Keratinocyte (primary cell): ENCODE measurements around the gene PRSS12.

Experiments
- EZH2 ChIP-seq: IDR thresholded peaks from one replicate; pipeline ENCODE4 v1.6.1; 2012; ENCODE audit warnings: inconsistent platforms, mild to moderate bottlenecking, low read length, moderate library complexity
- TF ChIP-seq, protein P1 (sequence below), 3 experiments: IDR thresholded peaks in 1 of 3; conservative IDR thresholded peaks in 1 of 3; optimal IDR thresholded peaks in 1 of 3; 2 replicates in 2 of 3; 3 replicates in 1 of 3; pipeline versions ENCODE3 to v1.5.1; 2011; ENCODE audit warnings: low read length in 3 of 3, mild to moderate bottlenecking in 3 of 3, moderate library complexity in 2 of 3, control low read depth in 1 of 3, inconsistent platforms in 1 of 3; ENCODE audit not compliant: insufficient read depth in 2 of 3; ENCODE audit errors: extremely low read depth in 1 of 3

DNA sequence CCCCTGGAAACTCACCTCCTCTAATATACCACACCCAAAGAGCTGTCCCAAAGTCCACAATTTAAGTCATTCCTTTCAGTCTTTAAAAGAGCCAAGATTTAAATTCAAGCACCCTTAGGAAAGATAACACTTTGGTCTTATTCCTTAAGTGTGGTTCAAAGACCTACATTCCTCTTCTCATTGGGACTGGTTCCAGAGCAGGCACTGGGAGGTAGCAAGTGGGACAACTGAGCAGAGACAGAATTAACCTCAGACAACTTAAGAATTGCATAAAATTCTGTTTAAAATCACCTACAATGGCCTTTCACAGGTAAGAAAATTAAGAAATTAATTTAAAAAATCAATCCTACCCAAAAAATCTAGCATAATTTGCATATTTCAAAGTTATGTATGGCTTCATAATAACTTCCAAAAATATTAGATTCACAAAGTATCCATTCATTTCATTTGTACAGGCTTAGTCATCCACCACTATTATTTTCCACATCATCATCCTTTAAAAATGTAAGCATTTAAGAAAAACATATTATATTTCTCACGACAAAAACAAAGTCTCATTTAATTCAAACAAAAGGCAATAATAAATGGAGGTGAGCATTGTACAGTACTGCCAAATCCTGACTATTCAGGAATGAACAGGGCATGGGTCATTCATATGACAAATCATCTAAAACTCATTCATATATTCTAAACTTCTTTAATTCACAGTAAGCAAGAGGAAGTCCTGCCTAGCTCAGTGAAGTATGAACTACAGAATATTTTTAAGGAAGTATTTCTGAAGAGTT, 13.6 kb downstream of the PRSS12 start:
- TF ChIP-seq, protein P1, sequence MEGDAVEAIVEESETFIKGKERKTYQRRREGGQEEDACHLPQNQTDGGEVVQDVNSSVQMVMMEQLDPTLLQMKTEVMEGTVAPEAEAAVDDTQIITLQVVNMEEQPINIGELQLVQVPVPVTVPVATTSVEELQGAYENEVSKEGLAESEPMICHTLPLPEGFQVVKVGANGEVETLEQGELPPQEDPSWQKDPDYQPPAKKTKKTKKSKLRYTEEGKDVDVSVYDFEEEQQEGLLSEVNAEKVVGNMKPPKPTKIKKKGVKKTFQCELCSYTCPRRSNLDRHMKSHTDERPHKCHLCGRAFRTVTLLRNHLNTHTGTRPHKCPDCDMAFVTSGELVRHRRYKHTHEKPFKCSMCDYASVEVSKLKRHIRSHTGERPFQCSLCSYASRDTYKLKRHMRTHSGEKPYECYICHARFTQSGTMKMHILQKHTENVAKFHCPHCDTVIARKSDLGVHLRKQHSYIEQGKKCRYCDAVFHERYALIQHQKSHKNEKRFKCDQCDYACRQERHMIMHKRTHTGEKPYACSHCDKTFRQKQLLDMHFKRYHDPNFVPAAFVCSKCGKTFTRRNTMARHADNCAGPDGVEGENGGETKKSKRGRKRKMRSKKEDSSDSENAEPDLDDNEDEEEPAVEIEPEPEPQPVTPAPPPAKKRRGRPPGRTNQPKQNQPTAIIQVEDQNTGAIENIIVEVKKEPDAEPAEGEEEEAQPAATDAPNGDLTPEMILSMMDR (optimal IDR thresholded peaks at IDR 0.05 in 1 of 3, IDR thresholded peaks at IDR 0.05 in 1 of 3, conservative IDR thresholded peaks at IDR 0.05 in 1 of 3; ENCODE audit: extremely low read depth in 1 of 3, insufficient read depth in 2 of 3, low read length in 3 of 3): no peak
- TF ChIP-seq EZH2: no peak
